Posterior cingulate gyrus (tissue), 11 donors: Measurements from ENCODE around the gene SYNPR.
A peak's percentile ranks its signal among the peaks of the same experiment; 100 is the strongest.

Source experiments
- DNase-seq, 10 donors: peaks; one replicate each; pipeline versions ENCODE4 v3.0.0 to v3.0.0-alpha.2; 2020 to 2021; ENCODE audit warnings: mixed read lengths in 3 of 10
- intact Hi-C: fragments of 100-400 bp; cut with DNase I; formaldehyde crosslinking; loops from one replicate; pipeline ENCODE4 v1.15.1; 2023

The SYNPR gene

GRCh38 chr3:63364910-63365309 is 86.8 kb downstream of the SYNPR start:
- intact Hi-C loops = no loop called here
- no peak for DNase-seq

GRCh38 chr3:63365671-63366070 is 87.6 kb downstream of the SYNPR start:
- DNase-seq = no peak
- intact Hi-C loops = no loop called here

- DNase-seq = no peak
- intact Hi-C loops = no loop called here
Observed at GRCh38 chr3:63370094-63370493, 92.0 kb downstream of the SYNPR start.

- DNase-seq = no peak
- intact Hi-C loops = no loop called here
Observed at GRCh38 chr3:63383040-63383439, 104.9 kb downstream of the SYNPR start.

DNA sequence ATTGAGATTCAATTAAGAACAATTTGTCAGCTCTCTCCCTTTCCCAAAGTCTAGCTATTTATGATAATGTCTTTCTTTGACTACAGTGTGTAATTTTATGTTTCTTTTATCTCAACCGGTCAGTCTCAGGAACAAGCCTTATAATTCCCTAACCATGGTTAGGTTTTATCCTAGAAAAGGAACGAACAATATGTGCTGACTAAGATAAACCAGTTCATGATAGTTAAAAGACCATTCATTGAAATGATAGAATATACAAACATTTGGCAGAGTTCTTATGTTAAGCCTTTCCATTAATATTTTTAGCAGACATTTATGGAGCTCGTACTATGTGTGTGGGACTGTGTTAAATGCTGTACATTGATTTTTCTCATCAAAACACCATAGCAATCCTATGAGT is 106.3 kb downstream of the SYNPR start:
- no peak for DNase-seq
- intact Hi-C loops = no loop called here

DNA sequence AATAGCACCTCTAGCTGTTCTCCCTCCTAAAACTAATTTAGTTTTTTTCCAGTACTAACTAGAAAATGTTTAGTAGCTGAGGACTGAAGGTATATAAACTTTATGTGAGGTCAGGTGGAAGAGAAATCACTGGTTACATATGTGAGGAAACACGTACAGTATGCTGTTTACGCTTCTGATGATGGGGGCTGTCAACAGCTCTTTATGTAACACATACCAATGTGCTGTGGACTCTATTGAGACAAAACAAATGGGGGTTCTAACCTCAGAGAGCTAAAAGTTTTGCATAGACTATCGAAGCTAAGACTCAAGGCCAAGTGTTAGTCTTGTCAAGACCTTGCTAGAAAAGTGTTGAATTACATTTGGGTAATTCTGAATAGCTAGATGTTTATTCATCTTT is 107.5 kb downstream of the SYNPR start:
- DNase-seq = no peak
- intact Hi-C loops = no loop called here

GRCh38 chr3:63386568-63386967 is 108.5 kb downstream of the SYNPR start:
- intact Hi-C loops = no loop called here
- DNase-seq = no peak

- no peak for DNase-seq
- intact Hi-C loops = no loop called here
Observed at GRCh38 chr3:63387568-63387967, 109.5 kb downstream of the SYNPR start.

DNA sequence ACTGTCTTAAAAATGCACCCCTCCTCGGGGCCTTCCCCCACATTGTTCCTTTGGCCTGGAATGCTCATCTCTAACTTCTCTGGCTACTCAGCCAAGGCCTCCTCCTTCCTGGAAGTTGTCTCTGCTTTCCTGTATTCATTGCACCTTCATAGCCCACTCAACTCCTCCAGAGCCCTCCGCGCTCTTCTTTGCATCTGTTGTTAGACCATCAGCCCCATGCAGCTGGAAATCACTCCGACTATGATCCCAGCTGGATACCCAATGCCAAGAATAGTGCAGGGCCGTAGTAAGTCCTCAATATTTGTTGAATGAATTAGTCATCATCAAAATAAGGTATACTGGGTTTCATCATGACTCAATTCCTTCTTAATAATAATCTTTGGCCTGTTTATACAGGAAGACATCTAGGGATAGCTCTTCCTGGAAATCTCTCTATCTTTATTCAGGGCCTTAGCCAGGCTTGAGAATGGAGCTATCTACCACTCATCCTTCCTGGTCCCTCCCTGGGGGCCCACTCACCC is 112.7 kb downstream of the SYNPR start:
- no peak for DNase-seq

GRCh38 chr3:63395960-63396359 is 117.9 kb downstream of the SYNPR start:
- intact Hi-C loops = no loop called here

More for the DNA sequence above, 112.7 kb downstream of the SYNPR start:
- intact Hi-C loops = no loop called here

GRCh38 chr3:63400246-63400860 is 122.2 kb downstream of the SYNPR start:
- DNase-seq = no peak
- intact Hi-C loops = no loop called here

More at GRCh38 chr3:63395960-63396359, 117.9 kb downstream of the SYNPR start:
- no peak for DNase-seq

- DNase-seq = no peak
- intact Hi-C loops = no loop called here
Observed at GRCh38 chr3:63405882-63406281, 127.8 kb downstream of the SYNPR start.

DNA sequence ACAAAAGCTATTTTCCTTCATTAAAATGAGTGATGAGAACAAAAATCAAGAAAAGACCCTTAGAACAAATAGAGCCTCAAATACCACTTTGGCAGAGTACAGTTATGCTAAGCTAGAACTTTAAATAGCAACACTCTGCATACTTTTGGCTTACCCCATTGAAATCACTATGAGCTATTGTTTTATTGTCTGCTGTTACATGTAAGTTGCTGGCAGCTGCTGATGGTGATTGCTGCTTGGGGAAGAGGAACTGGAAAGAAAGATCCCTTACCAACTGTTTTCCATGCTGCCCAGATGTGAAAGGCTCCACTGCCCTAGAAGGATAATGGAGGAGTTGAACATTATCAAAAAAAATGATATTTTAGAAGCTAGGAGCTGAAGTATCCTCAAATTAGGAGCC is 135.4 kb downstream of the SYNPR start:
- intact Hi-C loops = no loop called here

GRCh38 chr3:63414607-63415006 is 136.5 kb downstream of the SYNPR start:
- DNase-seq = no peak
- intact Hi-C loops = no loop called here

More for the DNA sequence above, 135.4 kb downstream of the SYNPR start:
- no peak for DNase-seq

- DNase-seq = no peak
- intact Hi-C loops = no loop called here
Observed at GRCh38 chr3:63429905-63430304, 151.8 kb downstream of the SYNPR start.

DNA sequence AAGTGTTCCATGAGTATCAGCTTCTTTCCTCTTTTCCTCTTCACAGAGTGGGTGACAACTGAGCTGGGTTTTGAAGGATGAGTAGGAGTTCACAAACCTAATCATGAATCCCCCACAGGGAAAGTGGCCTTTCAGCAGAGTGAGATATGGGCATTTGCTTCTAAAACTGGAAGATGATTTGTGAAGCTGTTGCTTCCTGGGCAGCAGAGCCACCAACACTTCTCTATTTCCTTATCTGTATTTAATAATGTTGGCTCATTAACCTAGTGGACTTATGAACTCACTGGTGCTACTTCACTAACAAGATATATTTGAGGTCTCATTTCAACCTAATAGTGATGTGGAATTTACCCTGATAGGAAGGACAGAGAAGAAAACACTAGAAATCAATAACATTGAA is 152.8 kb downstream of the SYNPR start:
- DNase-seq = no peak
- intact Hi-C loops = no loop called here

GRCh38 chr3:63437858-63438257 is 159.8 kb downstream of the SYNPR start:
- intact Hi-C loops = no loop called here
- no peak for DNase-seq

- intact Hi-C loops = no loop called here
- no peak for DNase-seq
Observed at GRCh38 chr3:63438826-63439371, 160.8 kb downstream of the SYNPR start.

GRCh38 chr3:63441262-63441661 is 163.2 kb downstream of the SYNPR start:
- DNase-seq = no peak
- intact Hi-C loops = no loop called here

DNA sequence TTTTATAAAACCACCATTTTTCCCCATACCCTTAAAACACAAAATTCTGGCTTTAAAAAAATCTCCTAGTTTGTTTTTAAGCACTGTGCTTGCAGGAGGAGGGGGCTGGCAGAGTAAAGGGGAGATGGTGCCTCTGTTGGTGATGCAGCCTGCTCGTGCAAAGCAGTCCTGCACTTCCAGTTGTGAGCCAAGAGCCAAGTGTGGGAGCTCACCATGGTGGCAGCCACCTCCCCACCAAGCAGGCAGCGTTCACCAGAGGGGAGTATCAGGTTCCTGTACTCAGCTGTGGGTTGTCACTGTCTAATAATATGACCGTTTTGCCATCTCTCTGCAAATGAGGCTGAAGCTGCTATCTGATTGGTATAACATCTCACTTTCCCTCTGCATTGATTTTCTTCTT is 164.8 kb downstream of the SYNPR start:
- intact Hi-C loops = no loop called here
- DNase-seq = peak in 1 of 10 donors; percentile 57

DNA sequence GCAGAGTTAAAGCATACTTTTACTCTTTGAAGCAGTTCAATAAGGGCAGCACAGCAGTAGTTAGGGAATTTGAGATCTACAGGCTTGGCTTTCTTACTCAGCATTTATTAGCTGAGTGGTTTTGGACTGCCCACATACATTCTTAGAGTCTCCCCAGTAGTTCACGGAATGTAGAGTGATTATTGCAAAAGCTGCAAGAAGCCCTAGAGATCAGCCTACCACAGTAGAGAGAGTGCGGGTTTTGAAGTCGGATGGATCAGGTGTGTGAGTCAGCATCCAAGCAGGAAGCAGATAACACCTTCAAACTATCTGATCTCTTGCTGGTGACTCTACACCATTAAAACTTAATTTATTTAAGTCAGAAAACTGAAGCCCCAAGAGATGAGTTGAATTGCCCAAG is 171.9 kb downstream of the SYNPR start:
- DNase-seq = no peak
- intact Hi-C loops = no loop called here

DNA sequence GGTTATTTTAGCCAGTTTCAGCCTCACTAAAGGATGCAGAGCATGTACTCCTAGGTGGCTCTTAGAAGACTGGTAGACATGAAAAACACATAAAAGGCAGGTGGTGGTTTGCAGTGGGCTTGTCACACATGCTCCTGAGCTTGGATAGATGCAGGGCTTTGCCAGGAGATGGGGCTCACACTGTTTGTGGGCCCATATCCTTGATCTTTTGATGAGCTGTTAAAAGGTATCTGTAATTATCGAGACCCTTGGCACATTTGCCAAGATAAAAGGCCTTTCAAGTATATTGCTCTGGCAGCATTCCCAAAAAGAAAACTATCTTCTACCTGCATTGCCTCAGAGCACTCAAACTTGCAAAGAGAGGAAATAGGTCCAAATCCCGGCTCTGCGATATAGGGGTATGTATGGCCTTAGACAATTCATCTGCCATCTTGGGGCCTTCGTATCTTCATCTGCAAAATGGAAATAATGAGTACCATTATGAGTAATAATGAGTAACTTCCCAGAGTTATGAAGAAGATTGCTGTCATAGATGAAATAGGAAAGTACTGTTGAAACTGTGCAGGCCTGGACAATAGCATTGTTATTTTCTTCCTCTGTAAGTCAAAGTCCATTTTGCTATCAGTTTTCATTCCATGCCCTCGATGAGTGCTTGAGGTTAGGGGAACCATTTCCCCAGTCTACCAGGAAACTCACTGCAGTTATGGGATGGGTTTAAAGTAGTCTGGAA is 172.7 kb downstream of the SYNPR start:
- DNase-seq = no peak
- intact Hi-C loops = no loop called here
